PC-3 (cell line): ENCODE measurements around the gene NRAP.

Source experiments
- EZH2 ChIP-seq: fragments of 300-600 bp; sonication (generic); IDR thresholded peaks from one replicate; pipeline ENCODE4 v1.6.1; 2017; ENCODE audit warnings: antibody characterized with exemption, mild to moderate bottlenecking, low read length; ENCODE audit not compliant: unreplicated experiment
- EZH2phosphoT487 ChIP-seq: fragments of 300-600 bp; sonication (generic); IDR thresholded peaks from 2 replicates; pipeline ENCODE4 v1.6.1; 2018; ENCODE audit warnings: mild to moderate bottlenecking, antibody characterized with exemption, low read length, borderline replicate concordance
- TF ChIP-seq, protein P1 (sequence below): fragments of 300-600 bp; sonication (generic); conservative IDR thresholded peaks from 2 replicates; pipeline ENCODE4 v1.5.1; 2017; ENCODE audit warnings: antibody characterized with exemption, low read depth, mild to moderate bottlenecking, low read length

DNA sequence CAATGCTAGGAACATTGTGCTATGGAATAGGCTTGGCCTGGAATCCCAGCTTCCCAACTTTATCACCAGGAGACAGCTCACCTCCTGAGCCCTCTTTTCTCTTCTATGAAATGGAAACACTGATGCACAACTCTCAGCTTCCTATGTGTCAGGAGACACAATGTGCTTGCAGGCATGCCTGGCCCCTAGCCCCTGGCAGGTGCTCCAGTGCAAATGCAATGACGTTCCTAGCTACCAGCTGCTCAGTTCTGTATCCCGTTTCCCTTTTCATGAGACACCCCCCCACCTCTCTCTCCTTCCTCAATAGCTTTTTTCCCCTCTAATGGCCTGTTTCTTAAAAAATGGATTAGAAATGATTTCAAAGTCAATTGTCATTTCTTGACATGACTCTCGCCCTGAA lies 80.3 kb downstream of the NRAP start:
- TF ChIP-seq, protein P1, sequence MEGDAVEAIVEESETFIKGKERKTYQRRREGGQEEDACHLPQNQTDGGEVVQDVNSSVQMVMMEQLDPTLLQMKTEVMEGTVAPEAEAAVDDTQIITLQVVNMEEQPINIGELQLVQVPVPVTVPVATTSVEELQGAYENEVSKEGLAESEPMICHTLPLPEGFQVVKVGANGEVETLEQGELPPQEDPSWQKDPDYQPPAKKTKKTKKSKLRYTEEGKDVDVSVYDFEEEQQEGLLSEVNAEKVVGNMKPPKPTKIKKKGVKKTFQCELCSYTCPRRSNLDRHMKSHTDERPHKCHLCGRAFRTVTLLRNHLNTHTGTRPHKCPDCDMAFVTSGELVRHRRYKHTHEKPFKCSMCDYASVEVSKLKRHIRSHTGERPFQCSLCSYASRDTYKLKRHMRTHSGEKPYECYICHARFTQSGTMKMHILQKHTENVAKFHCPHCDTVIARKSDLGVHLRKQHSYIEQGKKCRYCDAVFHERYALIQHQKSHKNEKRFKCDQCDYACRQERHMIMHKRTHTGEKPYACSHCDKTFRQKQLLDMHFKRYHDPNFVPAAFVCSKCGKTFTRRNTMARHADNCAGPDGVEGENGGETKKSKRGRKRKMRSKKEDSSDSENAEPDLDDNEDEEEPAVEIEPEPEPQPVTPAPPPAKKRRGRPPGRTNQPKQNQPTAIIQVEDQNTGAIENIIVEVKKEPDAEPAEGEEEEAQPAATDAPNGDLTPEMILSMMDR, result no peak
- TF ChIP-seq EZH2phosphoT487, result no peak
- TF ChIP-seq EZH2, result no peak
